HG03095 (cell line): Measurements from ENCODE around the gene ATP5F1D.
A peak's percentile ranks its signal among the peaks of the same experiment; 100 is the strongest.
"Not testable (repeated sequence)": the region's sequence is repeated elsewhere in the genome, so short reads cannot be mapped to it uniquely, and the experiment has no call there.

ENCODE experiments used
- ATAC-seq: cut with Tn5 transposase; IDR thresholded peaks from one replicate; pipeline ENCODE4 v1.9.1; 2021; ENCODE audit warnings: moderate library complexity; ENCODE audit not compliant: unreplicated experiment

Gene ATP5F1D

DNA sequence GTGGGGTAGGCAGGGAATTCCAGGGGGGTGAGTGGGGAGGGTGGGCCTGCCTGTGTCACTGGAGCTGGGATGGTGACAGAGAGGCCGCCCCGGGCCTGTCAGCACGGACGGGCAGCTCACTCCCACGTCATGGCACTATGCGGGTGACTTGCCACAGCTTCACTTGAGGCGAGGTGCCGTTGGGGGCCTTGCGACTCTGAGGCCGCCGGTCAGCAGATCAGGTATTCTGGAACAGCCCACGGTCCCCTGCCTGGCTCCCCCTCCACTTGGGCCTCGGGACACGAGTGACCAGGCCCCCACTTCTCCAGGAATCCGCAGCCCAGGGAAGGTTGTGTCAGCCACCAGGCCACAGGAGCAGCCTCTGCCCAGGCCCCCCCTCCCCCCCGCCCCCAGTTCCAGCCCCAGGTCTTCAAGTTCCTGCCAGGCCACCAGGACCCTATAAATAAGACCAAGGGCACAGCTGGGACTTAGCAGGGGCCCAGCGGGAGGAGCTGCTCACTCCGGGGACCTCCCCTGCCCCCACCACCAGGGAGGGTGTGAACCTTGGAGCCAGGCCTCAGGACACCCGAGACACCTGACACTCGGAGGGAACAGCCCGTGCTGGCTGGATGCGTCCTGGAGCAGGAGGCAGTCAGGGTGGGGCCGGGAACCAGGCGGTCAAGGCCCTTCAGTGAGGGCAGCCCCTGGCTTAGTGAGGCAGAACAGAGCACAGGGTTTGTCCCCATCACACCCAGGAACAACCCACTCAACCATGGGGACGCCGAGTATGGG, 4.1 kb downstream of the ATP5F1D start:
- no peak for ATAC-seq

DNA sequence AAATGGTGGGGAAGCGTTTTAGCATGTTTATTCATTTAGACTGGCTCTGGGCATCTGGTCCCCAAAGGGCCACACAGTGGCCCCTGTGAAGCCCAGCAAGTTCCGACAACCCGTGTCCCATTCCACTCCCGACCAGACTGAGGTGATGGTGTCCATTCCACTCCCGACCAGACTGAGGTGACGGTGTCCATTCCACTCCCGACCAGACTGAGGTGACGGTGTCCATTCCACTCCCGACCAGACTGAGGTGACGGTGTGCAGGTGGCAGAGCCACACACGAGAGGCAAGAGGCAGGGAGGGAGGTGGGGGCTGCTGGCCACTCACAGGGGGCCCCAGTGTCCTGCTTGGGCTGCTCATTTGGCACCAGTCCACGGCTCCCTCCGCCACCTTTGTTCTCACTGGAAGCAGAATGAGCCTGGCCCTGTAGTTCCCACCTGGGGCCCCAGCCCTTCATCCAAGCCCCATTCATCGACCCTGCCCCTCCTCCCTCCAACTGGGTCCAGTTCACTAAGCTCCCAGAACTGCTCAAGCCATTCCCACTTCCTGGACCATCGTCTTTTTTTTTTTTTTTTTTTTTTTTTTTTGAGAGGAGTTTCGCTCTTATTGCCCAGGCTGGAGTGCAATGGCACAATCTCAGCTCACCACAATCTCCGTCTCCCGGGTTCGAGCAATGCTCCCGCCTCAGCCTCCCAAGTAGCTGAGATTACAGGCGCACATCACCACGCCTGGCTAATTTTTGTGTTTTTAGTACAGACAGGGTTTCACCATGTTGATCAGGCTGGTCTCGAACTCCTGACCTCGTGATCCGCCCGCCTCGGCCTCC, 4.9 kb downstream of the ATP5F1D start:
- ATAC-seq = not testable (repeated sequence)

DNA sequence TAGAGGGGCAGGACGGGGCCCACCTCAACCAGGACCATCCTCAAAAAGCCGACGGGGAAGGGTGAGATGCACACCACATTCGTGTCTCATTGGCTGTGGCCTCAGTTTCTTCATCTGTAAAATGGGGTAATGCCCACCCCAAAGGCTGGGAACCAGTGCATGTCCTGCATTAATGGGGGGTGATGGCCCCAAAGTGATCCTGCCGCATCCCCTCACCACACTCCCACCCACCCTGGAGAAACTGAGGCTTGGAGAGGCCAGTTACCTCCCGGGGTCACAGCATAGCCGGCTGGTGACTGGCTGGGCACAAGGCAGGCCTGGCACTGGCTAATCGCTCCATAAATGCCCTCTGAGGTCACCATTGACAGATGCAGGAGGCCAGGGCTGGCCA, 6.2 kb downstream of the ATP5F1D start:
- no peak for ATAC-seq

DNA sequence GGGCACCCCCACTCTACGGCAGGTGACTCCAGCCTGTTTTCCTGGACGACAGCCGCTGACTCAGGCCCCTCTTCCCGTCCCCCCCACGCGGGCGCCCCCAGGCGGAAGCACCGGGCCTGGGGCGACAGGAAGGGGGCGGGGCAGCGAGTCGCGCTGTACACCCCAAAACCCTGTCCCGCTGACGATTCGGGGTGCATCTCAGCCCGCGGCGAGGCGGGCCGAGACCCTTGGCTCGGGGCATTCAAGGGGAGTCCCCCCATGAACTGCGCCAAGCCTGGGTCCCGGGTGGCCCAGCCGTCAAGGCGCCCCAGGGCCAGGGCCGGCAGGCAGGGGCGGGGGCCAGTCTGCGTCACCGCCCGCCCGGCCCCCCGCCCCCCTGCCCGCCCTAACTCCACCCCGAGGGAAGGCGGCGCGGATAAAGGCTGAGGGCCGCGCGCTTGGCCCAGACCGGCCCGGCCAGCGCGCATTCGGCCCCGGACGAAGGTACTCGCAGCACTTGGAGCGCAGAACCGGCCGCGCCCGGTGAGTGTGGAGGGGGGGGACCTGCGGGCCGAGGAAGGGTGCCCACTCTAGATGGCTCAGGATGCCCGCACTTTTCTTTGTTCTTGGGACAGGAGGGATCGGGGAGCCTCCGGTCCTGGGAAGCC, 6.7 kb downstream of the ATP5F1D start, which contains the start of gene MIDN:
TSS of gene MIDN (plus strand) at position 445 of the 647 bp plus-strand sequence. CDS start 1,714 bp downstream, outside the sequence.
- ATAC-seq = peak; percentile 13

DNA sequence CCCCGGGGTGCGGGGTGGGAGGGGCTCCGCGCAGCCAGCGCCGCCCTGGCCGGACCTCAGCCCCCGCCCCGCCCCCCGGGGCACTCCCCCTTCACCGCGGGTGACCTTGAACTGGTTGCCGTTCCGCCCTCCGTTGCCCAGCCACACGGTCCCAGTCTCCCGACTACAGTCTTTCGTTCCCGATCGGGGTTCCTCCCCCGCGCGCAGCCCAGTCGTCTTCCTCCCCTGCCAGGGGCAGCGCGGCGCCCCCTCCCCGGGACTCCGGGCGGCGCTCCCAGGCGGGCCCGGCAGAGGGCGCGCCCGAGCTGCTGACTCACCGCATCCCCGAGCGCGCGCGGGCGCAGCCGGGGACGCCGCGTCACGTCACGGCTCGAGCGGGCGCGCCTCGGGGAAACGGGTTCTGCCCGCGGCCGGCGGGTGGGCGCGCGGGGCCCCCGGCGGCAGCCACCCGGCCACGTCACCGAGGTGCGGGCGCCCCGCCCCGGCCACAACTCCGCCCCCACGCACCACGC, 7.3 kb downstream of the ATP5F1D start:
- ATAC-seq = peak; percentile 22

DNA sequence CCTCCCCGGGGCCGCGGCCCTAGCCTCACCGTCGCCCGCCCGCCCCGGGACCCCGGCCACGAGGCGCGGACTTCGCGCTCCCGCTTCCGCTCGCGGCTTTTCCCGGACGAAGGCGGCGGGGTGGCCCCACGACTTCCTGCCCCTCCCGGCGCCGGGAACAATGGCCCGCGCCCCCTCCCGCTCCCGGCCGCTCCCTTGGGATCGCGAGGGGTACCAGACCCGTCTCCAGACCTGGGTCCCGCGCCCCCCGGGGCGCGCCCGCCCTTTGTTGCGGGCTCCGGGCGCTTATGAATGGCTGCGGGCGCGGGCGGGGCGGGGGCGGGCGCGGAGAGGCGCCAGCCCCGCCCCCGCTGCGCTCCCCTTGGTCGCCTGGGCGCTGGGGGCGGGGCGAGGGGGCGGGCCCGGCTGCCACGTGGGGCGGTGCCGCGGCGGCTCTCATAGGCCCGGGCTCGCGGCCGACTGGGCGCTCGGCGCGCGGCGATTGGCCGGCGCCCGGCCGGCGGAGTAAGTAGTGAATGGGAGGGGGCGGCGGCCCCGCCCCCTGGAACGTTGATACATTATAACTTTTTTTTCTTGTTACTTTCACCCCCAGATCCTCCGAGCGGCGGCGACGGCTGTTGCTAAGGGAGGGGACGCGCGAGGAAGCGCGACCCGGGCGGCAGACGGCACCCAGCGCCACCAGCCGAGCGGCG, 7.9 kb downstream of the ATP5F1D start:
- peak; percentile 36 for ATAC-seq

DNA sequence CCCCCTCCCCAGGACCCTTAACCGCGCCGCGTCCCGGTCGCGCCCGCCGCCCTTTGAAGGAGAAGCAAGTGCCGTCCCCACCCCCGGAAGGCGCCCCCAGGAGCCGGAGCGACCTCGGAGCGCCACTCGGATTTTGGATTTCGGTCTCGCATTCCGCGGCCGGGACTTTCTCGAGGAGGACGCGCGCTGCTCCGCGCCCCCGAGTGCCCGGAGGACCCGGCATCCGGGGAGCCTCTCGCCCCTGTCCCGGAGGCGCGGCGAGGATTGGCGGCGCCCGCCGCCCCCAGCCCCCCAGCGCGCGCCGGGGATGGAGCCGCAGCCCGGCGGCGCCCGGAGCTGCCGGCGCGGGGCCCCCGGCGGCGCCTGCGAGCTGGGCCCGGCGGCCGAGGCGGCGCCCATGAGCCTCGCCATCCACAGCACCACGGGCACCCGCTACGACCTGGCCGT, 8.5 kb downstream of the ATP5F1D start:
- ATAC-seq = no peak

DNA sequence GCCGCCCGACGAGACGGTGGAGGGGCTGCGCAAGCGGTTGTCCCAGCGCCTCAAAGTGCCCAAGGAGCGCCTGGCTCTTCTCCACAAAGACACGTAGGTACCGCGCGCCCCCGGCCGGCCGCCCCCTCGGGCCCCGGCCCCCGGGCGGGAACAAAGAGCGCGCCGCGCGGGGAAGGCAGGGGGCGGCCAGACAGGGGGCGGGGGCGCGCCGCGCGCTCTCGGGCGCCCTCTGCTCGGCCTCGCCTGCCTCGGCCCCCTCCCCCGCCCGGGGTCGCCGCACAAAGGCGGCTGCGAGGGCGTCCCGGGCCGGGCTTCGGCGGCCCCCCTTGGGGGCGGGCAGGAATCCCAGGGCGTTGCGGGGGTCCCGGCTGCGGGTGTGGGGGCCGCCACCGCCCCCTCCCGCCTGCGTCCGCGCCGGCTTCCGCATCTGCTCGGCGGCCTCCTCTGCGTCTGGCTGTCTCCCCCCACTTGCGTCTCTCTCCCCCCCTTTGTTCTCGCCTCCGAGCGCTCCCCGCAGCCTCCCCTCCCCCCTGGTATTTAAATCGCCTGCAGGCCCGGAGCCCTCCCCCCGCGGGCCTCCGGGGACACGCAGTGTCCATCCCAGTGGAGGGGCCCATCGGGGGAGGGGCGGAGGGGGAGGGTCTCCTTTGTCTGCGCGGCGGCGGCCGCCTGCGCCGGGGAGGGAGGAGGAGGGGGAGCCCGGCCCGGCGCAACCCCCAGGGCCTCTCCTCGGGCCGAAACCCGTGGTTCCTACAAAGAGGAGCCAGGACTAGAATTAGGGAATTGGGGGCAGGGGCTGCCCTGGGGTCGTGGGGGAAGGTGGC, 9.1 kb downstream of the ATP5F1D start:
- no peak for ATAC-seq

DNA sequence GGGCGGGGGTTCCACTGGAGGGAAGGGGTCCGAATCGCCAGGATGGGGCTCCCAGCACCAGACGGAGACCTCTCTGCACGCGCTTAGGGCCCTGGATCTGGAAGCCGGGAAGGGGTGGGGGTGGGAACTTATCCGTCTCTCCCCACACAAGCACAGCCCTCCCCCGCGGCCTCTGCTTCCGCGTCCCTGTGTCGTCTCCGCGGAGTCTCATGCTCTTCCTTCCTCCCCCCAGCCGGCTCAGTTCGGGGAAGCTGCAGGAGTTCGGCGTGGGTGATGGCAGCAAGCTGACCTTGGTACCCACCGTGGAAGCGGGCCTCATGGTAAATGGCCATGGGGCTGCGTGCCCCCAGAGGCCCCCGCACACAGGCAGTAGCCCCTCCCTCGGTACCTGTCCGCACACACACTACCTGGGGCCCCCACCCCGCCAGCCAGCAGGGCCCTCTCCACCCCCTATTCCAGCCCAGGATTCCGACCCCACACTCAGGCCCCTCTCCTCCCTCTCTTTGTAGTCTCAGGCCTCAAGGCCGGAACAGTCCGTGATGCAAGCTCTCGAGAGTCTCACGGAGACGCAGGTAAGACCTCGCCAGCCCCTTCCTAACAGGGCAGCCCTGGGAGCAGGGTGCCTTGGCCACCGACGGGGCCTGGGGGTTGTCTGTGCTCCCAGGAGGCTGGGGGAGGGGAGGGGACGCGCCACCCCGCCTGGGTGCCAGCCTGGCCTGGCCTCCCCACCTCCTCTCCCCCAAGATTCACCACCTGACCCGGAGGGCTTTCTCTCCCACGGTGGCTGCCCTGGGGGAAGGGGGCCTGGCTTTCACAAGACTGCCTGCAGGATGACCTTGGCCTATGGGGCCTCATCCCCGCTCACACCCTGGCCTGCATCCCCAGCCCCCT, 10.0 kb downstream of the ATP5F1D start:
- no peak for ATAC-seq

DNA sequence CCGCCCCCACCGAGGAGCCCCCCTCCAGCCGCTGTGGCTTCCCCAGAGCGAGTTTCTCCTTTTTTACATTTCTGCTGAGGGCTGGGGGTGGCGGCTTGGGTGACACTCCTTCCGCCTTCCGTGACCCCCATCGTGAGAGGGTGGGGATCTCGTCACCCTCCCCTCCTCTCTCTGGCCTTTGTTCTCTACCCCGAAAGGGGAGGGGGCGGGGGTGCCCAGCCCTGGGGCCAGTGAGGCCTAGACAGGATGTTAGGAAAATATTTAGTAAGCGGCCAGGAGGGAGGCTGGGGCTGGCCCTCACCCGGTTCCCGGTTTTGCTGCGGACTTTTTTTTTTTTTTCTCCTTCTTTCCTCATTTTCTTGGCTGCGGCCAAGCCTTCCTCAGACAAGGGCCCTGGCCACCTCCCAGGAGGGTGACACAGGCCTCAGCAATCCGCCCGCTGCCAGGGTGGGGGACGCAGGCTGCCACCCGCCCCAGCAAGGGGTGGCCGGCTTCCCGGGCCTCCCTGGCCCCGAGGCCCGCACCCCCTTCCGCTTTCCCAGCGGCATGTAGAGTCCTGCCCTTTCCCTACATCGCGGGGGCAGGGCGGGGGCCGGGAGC, 10.8 kb downstream of the ATP5F1D start:
- ATAC-seq = no peak

DNA sequence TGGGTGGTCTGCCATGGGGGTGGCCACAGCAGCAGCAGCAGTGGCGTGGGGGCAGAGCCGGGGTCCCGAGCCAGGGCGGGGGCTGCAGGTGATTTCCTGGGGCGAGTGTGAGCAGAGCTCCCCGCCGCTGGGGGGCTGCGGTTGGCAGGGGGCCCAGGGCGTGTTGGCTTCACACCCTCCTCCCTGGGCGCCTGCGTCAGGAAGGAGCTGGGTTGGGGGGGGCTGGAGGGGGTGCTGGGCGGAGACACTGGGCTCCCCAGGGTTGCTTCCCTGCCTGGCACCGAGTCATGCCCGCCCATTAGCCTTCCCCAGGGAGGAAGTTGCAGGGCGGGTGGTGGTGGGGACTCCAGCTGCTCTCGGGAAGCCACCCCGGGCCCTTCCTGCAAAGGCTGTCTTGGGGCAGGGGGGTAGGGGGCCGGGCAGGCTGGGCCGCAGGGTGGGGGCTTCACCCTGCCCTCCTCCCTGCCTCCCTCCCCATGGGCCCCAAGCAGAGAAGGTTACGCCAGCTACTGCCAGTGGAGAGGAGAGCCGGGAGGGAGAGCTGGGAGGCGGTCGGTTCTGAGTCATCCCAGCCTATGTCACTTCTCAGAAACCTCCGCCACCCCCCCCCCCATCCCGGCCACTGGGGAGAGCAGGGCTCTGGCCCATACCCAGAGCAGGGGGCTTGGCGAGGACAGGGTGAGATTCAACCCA, 11.4 kb downstream of the ATP5F1D start:
- no peak for ATAC-seq

DNA sequence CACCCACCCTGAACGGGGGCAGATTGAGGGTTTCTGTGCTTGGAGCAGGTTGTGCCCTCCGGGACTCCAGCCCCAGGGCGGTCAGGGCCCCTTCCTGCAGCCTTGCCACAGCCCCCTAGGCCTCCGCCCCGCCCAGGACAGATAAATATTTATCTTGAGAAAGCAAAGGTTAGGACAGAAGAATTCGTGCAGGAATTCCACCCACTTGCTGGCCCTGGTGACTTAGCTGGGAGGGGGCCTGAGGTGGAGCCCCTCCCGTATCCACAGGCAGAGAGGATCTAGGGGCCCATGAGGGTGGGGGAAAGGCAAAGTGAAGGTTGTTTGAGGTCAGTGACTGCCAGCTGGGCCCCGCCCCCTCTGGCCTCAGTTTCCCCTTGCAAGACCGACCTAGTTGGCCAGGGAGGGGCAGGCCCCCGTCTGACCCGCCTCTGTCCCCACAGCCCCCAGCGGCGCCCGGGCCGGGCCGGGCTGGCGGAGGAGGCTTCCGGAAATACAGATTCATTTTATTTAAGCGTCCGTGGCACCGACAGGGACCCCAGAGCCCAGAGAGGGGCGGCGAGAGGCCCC, 12.0 kb downstream of the ATP5F1D start:
- ATAC-seq = no peak

DNA sequence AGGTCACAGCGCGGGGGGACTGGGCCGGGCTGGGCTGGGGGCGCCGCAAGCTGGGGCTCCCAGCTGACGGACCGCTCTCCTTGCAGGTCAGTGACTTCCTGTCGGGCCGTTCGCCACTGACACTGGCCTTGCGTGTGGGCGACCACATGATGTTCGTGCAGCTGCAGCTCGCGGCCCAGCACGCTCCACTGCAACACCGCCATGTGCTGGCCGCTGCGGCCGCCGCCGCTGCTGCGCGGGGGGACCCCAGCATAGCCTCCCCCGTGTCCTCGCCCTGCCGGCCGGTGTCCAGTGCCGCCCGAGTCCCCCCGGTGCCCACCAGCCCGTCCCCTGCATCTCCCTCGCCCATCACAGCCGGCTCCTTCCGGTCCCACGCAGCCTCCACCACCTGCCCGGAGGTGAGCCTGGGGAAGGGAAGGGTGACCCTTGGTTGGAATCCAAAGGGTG, 12.6 kb downstream of the ATP5F1D start:
- no peak for ATAC-seq

DNA sequence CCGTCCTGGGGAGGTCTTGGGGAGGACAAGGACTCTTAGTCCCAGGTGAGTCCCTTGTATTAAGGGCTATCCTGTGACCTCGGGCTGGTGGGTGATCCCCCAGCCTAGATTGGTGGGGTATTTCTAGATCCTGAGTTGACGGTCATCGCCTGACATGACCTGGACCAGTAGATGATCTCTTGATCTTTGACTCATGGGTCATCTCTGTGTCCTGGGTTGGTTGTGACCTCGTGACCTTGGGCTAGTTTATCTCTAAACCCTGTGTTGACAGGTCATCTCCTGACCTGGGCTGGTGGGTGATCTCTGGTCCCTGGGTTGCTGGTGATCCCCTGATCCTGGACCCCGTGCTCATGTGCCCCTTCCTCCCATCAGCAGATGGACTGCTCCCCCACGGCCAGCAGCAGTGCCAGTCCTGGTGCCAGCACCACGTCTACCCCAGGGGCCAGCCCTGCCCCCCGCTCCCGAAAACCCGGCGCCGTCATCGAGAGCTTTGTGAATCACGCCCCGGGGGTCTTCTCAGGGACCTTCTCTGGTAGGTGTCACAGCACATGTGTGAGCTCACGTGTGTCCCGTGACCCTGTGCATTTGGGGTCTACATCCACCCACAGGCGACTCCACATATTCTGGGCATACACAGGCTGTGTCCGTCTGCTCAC, 13.1 kb downstream of the ATP5F1D start:
- ATAC-seq = no peak

DNA sequence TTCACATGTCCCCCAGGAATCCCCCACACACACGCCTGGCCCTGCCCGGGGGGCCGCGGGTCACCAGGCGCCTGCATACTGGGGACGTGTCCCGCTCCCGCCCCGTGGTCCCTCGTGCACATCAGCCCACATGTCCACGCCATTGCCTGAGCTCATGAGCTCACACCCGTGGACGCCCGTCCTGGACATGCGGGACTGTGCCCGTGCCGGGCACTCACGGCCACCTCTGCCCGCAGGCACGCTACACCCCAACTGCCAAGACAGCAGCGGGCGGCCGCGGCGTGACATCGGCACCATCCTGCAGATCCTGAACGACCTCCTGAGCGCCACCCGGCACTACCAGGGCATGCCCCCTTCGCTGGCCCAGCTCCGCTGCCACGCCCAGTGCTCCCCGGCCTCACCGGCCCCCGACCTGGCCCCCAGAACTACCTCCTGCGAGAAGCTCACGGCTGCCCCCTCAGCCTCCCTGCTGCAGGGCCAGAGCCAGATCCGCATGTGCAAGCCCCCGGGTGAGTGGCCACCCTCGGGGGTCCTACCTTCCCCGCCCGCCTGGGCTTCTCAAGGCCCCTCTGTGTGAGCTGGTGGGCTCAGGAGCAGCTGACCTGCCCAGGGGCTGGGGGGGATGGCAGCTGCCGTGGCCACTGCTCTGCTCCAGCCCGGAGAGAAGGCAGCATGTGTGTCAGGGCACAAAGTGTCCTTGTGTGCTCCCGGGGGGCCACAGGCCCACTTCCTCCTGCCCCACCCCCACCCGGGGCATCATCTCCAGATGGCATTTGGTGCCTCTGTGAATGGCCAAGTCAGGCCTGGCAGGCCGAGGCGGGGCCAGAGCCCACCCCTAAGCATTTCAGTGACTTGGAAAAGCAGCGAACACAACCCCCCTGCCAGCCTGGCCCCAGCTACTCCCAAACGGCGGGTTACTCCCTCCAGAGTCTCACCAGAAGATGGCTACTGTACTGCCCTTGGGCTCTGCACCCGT, 13.9 kb downstream of the ATP5F1D start:
- ATAC-seq = no peak
